SU-DHL-6 (cell line): ENCODE data around the gene GLOD4.

Experiments
- H2AFZ ChIP-seq: fragments of 200-600 bp; sonication (generic); 2 replicates; pipeline ENCODE4 v1.6.1; 2014; ENCODE audit warnings: low read depth, mild to moderate bottlenecking, moderate library complexity, mixed read lengths, antibody characterized with exemption, low read length; ENCODE audit not compliant: severe bottlenecking
- H3F3A ChIP-seq: fragments of 200-600 bp; shearing (Covaris generic); 2 replicates; pipeline ENCODE4 v1.6.0; 2016; ENCODE audit warnings: antibody characterized with exemption, mild to moderate bottlenecking; ENCODE audit not compliant: insufficient read depth
- H3K27ac ChIP-seq: fragments of 200-600 bp; sonication (generic); 2 replicates; pipeline ENCODE4 v1.5.1; 2016; ENCODE audit warnings: low read depth, mild to moderate bottlenecking, low read length, moderate library complexity, mixed read lengths
- H3K27me3 ChIP-seq: fragments of 200-600 bp; sonication (generic), shearing (Covaris generic); 2 replicates; pipeline ENCODE4 v1.6.0; 2014; ENCODE audit warnings: mild to moderate bottlenecking, low read length
- H3K36me3 ChIP-seq: fragments of 200-600 bp; sonication (generic); 2 replicates; pipeline ENCODE4 v1.6.1; 2014; ENCODE audit warnings: mild to moderate bottlenecking, low read length, mixed read lengths
- H3K4me2 ChIP-seq: fragments of 300-600, 200-600 bp; shearing (Covaris generic), sonication (generic); 2 replicates; pipeline ENCODE4 v1.6.0; 2014; ENCODE audit warnings: low read length, low read depth, mild to moderate bottlenecking; ENCODE audit not compliant: poor library complexity, severe bottlenecking
- H3K4me3 ChIP-seq: fragments of 200-600 bp; sonication (generic); 2 replicates; pipeline ENCODE4 v1.5.1; 2014; ENCODE audit warnings: antibody characterized with exemption, low read length, mild to moderate bottlenecking, mixed read lengths; ENCODE audit not compliant: insufficient read depth, poor library complexity, severe bottlenecking
- H3K79me2 ChIP-seq: fragments of 200-600 bp; sonication (generic); 2 replicates; pipeline ENCODE4 v1.6.1; 2014; ENCODE audit warnings: mild to moderate bottlenecking, low read length, moderate library complexity; ENCODE audit not compliant: insufficient read depth
- H3K9ac ChIP-seq: fragments of 200-600 bp; sonication (generic); 2 replicates; pipeline ENCODE4 v1.7.0; 2014; ENCODE audit warnings: mild to moderate bottlenecking, low read length
- H3K9me2 ChIP-seq: fragments of 200-600 bp; sonication (generic); replicated peaks from 2 replicates; pipeline ENCODE4 v1.6.1; 2014; ENCODE audit warnings: low read length; ENCODE audit not compliant: insufficient read depth
- H3K9me3 ChIP-seq: fragments of 200-600 bp; sonication (generic); 2 replicates; pipeline ENCODE4 v1.6.1; 2014; ENCODE audit warnings: low read length, mixed read lengths; ENCODE audit not compliant: insufficient read depth
- H4K20me1 ChIP-seq: fragments of 200-600 bp; sonication (generic); 2 replicates; pipeline ENCODE4 v1.6.1; 2014; ENCODE audit warnings: low read depth, mild to moderate bottlenecking, antibody characterized with exemption, low read length, moderate library complexity, mixed read lengths
- CTCF ChIP-seq: fragments of 200-600 bp; sonication (generic); IDR thresholded peaks from one replicate; pipeline ENCODE4 v1.5.1; 2017; ENCODE audit warnings: antibody characterized with exemption, mild to moderate bottlenecking, low read length, moderate library complexity; ENCODE audit not compliant: insufficient read depth, poor library complexity, severe bottlenecking
- EZH2phosphoT487 ChIP-seq: fragments of 200-600 bp; sonication (generic), shearing (Covaris generic); conservative IDR thresholded peaks from 2 replicates; pipeline ENCODE4 v1.6.1; 2018; ENCODE audit warnings: mild to moderate bottlenecking, antibody characterized with exemption, low read length, moderate library complexity, mixed read lengths

The GLOD4 gene

GRCh38 chr17:828761-829160 lies 46.7 kb upstream of the GLOD4 start:
- Histone ChIP-seq H4K20me1 (no peaks in the 10 kb centered on the region), H3K27ac (no peak overlapping the region), H3K27me3 (no peaks in the 10 kb centered on the region; the same call in 1 of the 2 replicates), H3K9me3 (no peaks in the 10 kb centered on the region), H2AFZ (no peak overlapping the region), H3K4me3 (no peak overlapping the region), H3F3A (no peaks in the 10 kb centered on the region), H3K9me2 (no peaks in the 10 kb centered on the region), H3K9ac (no peak overlapping the region), H3K4me2 (no peak overlapping the region), H3K36me3 (no peaks in the 10 kb centered on the region), H3K79me2 (no peaks in the 10 kb centered on the region)
- TF ChIP-seq CTCF (no peak), EZH2phosphoT487 (no peak)

- TF ChIP-seq EZH2phosphoT487 (no peak), CTCF (no peak)
- Histone ChIP-seq H3K27me3 (no peaks in the 10 kb centered on the region; the same call in 1 of the 2 replicates), H3K4me2 (no peak overlapping the region), H3K27ac (no peak overlapping the region), H3K79me2 (no peaks in the 10 kb centered on the region), H2AFZ (no peak overlapping the region), H3K36me3 (no peaks in the 10 kb centered on the region), H3K9me3 (no peaks in the 10 kb centered on the region), H3K4me3 (no peak overlapping the region), H3K9ac (no peak overlapping the region), H3F3A (no peaks in the 10 kb centered on the region), H3K9me2 (no peaks in the 10 kb centered on the region), H4K20me1 (no peaks in the 10 kb centered on the region)
These were observed 44.7 kb upstream of the GLOD4 start for GRCh38 chr17:826778-827177.

- no peaks in the 10 kb centered on the region for H3F3A ChIP-seq
- H3K79me2 ChIP-seq = no peaks in the 10 kb centered on the region
- no peak overlapping the region for H3K27ac ChIP-seq
- no peak overlapping the region for H3K4me3 ChIP-seq
- H2AFZ ChIP-seq = no peak overlapping the region
- H3K9me3 ChIP-seq = no peaks in the 10 kb centered on the region
- no peak overlapping the region for H3K9ac ChIP-seq
- no peaks in the 10 kb centered on the region for H3K9me2 ChIP-seq
- no peaks in the 10 kb centered on the region for H3K36me3 ChIP-seq
- no peaks in the 10 kb centered on the region; the same call in 1 of the 2 replicates for H3K27me3 ChIP-seq
- no peaks in the 10 kb centered on the region for H4K20me1 ChIP-seq
- H3K4me2 ChIP-seq = no peak overlapping the region
- TF ChIP-seq CTCF (no peak), EZH2phosphoT487 (no peak)
These were observed 43.1 kb upstream of the GLOD4 start for GRCh38 chr17:825216-825615.
